Dedifferentiated amniotic fluid mesenchymal stem cell (primary cell): ENCODE results near the gene MAGI1.

Experiments used
- DNase-seq: peaks from one replicate; pipeline ENCODE4 v3.0.0-alpha.2; 2016; ENCODE audit errors: extremely low spot score

The MAGI1 gene

GRCh38 chr3:65669163-65669875, 369.4 kb downstream of the MAGI1 start:
- DNase-seq, result no peak

DNA sequence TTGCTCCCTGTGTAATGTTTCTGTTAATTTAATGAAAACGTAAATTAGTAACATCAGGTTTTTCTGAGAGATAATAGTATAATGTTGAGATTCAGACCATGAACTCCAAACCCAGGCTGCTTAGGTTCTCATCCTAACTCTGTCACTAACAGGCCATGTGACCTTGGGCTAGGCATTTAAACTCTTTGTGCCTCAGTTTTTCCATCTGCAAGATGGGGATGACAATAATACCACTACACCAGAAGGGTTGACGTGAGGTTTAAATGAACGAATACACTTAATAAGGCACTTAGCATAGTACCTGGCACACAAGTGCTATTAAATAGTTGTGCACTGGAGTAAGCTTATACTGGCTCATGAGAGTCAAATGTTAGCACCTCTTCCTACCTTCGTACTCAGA, 370.8 kb downstream of the MAGI1 start:
- no peak for DNase-seq

DNA sequence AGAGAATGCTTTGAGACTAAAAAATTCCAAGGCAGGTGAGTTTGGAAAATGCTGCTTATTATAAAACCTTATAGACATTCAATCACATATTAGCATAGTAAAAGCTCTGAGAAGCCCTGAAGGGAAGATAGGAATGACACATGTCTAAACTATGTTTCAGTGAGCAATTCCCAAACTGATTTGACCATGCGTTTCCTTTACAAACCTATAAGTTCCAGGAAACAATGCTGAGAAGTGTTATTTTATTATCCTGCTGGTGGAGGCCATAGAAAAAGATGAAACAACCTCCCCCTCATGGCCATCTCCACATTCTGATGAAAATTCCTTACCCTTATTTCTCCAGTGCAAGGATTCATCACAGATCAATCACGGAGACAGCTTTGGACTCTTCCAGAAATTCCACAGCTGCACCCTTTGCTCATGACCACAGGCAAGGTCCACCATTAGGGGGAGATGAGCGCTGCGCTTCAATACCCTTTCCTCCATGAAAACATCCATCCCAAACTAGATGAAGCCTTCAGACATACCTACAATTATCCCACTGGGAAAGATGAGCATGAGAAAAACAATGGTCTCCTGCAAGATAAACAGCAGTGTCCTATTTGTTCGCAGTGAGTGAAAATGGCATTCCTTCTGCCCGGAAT, 372.1 kb downstream of the MAGI1 start:
- DNase-seq, result no peak

- no peak for DNase-seq
Measured at GRCh38 chr3:65665915-65666314, 372.8 kb downstream of the MAGI1 start.

- no peak for DNase-seq
Measured at GRCh38 chr3:65664931-65665330, 373.8 kb downstream of the MAGI1 start.

DNA sequence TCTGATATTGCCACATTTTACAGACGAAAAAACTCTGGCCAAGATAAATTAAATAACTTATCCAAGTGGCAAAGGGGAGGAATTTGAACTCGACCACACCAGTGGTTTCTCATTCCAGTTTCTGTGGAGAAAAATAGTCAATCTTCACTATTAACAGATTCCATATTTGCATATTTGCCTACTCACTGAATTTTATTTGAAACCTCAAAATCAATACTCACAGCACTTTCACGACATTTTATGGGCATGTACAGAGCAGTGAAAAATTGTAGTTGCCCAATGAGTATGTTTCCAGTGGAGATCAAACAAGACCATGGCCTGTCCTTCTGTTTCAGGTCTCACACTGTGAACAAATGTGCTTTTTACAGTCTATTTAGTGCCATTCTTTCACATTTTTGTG, 374.3 kb downstream of the MAGI1 start:
- DNase-seq, result no peak

- no peak for DNase-seq
Measured at GRCh38 chr3:65662095-65662494, 376.6 kb downstream of the MAGI1 start.

GRCh38 chr3:65660000-65660598, 378.6 kb downstream of the MAGI1 start:
- no peak for DNase-seq

DNA sequence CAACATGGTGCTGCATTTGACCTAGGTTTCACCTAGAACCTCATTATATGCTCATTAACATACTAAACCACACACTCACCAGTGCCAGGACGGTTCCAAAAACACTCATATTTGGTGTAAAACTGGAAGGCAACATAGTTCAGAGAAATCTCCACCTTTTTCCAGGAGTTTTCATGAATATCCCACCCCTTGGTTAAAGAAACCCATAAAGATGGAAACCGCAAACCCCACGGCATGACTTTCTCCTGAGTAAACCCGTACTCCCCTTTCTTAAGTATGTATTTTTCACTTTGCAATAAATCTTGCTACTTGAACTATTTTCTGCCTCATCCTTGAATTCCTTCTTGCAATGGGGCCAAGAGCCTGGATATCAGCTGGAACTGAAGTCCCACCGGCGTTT, 379.3 kb downstream of the MAGI1 start:
- DNase-seq, result no peak

DNA sequence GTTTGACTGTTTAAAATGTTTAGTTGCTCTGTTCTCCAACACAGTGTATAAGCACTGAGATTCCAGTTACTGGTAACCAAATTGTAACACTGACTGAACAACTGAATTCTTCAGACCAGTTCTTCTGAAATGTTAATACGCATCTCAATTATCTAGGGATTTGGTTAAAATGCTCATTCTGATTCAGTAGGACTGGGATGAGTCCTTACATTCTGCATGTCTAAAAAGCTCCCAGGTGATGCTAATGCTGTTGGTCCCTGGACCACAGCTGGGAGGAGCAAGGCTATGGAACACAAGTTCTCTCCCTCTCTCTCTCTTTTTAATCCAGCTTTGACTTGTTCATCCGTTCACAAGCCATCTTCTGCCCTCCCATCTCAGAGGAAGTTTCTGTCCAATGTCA, 380.3 kb downstream of the MAGI1 start:
- no peak for DNase-seq

DNA sequence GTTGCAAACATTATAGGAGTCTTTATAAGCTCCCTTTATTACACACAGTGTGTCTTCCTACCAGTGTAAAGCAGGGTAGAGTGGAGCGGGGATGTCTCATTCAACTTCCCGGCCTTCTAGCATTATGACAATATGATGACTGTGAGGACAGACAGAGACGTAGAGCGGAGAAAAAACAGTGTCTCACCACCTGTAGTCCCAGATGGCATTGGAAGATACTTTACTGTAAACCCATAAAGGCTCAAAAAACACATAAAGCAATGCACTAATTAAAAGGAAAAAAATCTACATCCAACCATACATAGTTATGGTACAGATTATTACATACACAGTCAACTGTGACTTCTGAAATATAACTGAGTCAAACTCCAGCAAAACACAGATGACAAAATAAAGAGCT, 383.7 kb downstream of the MAGI1 start:
- no peak for DNase-seq

- DNase-seq, result no peak
Measured at GRCh38 chr3:65653731-65654130, 385.0 kb downstream of the MAGI1 start.

GRCh38 chr3:65650247-65650646, 388.5 kb downstream of the MAGI1 start:
- no peak for DNase-seq

DNA sequence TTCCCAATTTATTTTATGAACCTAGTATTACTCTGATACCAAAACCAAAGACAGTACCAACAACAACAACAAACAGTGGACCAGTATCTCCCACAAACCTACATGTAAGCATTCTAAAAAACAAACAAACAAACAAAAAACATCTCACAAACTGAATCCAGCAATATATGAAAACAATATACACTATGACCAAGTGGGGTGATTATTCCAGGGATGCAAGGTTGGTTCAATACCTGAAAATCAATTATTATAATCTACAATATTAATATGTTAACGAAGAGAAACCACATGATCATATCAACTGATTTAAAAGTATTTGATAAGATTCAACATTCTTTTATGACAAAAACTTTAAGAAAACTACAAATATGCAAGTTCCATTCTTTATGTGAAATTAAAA, 391.3 kb downstream of the MAGI1 start:
- no peak for DNase-seq

- no peak for DNase-seq
Measured at GRCh38 chr3:65642883-65643282, 395.8 kb downstream of the MAGI1 start.

DNA sequence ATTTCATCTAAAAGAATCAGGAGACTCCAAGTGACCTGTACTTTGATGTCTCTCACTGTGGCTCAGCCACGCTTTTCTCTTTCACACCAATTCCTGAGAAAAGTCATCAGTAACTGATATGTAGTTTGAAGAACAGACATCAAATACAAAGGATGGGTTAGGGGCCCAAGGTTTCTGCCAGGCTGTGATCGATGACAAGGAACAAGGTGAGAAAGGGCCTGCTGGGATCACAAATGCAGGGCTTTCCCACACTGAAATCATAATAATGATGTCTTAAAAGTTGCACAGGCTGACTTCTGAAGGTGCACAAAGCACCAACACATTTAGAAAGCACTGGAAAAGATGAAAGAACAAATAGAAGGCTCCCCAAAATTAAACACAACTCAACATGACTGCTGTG, 396.9 kb downstream of the MAGI1 start:
- DNase-seq, result no peak

GRCh38 chr3:65641045-65641444, 397.7 kb downstream of the MAGI1 start:
- no peak for DNase-seq

GRCh38 chr3:65639444-65639843, 399.3 kb downstream of the MAGI1 start:
- no peak for DNase-seq

DNA sequence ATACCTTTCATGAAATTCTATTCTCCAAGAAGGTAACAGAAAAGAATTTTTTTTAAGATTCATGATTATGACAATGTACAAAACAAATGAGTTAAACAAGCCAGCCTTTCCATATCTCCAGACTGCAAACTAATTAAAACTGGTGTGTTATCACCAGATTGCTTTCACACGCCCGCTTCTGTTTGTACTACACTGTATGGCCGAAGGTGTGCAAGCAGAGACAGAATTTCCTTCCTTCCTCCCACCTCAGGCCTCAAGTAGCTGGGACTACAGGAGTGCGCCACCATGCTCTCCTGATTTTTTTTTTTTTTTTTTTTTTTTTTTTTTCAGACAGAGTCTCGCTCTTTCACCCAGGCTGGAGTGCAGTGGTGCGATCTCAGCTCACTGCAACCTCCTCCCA, 400.4 kb downstream of the MAGI1 start:
- no peak for DNase-seq

DNA sequence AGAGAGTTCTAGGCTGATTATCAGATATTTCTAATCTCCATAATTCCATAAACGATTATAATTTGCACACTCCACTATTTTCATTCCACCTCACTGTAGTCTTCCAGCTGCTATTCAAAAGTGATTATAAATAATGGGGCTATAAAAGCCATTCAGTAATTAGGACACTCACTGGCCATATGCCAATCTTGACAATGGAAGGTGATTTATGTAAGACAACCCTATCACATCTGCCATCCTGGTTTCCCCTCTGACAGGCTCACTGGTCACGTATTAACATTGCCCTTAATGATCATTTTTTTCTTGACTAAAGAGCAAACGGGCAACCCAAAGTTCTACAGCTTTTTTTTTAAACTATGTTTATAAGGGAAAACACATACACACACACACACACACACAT, 402.4 kb downstream of the MAGI1 start:
- DNase-seq, result no peak

DNA sequence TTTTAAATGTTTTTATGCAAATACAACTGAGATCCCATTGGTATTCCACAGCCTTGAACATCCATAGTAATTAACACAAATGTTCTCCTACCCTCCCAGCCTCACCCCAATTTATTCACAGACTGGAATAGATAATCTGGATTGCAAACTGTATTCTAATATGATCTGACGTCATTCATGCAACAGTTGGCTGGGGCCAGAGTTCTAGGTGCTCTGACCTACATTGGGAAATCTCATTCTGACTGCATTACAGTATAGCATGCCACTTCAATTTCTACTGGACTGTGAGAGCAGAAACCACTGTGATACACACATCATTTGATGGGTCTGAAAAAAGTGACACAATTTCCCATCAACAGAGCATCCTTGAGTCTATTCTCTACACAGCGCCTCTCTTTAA, 403.1 kb downstream of the MAGI1 start:
- DNase-seq, result no peak

DNA sequence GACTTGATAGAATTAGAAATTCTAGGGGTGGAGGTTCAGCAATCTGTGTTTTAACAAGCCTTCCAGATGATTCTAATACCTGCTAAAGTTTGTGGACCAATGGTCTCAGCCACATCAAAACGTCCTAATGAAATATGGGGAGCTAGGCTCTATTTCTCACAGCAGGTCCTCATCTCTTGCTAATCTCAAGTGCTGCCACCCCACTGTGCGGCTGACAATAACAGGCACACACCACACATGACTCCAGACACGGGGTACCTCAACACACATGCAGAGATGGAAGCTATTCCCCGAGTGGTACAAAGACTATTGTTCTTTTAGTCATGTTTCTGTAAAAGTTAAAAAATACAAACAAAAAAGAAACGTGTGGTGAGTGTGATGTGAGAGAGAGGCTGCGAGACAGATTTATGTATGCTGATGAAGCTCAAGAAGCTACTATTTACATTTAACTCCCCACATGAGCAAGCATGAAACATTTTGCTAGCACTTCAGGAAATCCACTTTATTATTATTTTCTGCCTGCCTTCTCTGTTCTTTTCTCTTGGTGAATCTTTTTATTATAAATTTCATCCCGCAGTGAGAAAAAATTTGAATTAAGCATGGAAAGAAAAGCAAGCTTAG, 405.6 kb downstream of the MAGI1 start:
- no peak for DNase-seq

DNA sequence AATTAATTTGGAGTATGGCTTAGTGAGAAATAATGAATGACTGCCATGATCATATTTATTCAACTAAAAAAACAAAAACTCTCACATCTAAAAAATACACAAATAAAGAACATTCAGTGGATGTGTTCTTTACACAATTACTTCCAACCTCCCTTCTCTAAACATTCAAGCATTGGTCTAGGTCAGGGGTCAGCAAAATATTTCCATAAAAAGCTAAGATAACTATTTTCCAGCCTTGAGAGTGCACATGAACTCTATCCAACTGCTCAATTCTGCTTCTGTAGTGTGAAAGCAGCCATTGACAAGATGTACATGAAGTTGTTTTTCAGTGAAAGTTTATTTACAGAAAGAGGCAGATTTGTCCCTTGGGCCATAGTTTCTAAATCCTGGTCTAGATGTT, 406.3 kb downstream of the MAGI1 start:
- DNase-seq, result no peak
